Hepatocyte (in vitro differentiated cells): ENCODE measurements around the gene HIBADH.

ENCODE experiments used
- EZH2 ChIP-seq: fragments of 200-600 bp; sonication (generic); IDR thresholded peaks from 2 replicates; pipeline ENCODE4 v1.6.1; 2016; ENCODE audit warnings: antibody characterized with exemption, mild to moderate bottlenecking, borderline replicate concordance
- TF ChIP-seq, protein P1 (sequence below): fragments of 200-600 bp; sonication (generic); IDR thresholded peaks from 2 replicates; pipeline ENCODE4 v1.5.1; 2016; ENCODE audit warnings: antibody characterized with exemption, mild to moderate bottlenecking; ENCODE audit not compliant: poor library complexity

DNA sequence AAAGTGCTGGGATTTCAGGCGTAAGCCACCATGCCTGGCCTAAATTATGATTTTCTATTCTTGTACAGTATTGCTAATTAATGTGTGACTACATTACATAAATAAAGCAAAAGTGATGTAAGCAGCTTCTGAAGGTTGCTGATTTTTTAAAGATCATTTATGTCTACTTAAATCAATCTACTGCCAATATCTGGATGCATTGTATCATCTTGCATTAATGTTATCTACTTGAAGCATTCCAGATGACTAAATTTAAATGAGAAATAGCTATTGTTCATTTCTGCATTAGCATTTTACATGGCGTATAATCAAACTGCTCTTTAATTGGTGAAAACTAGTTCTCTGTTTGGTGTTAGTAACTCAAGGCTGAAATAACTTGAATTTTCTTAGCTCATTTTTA lies 37.1 kb upstream of the HIBADH start:
- no peak for TF ChIP-seq EZH2
- TF ChIP-seq, protein P1, sequence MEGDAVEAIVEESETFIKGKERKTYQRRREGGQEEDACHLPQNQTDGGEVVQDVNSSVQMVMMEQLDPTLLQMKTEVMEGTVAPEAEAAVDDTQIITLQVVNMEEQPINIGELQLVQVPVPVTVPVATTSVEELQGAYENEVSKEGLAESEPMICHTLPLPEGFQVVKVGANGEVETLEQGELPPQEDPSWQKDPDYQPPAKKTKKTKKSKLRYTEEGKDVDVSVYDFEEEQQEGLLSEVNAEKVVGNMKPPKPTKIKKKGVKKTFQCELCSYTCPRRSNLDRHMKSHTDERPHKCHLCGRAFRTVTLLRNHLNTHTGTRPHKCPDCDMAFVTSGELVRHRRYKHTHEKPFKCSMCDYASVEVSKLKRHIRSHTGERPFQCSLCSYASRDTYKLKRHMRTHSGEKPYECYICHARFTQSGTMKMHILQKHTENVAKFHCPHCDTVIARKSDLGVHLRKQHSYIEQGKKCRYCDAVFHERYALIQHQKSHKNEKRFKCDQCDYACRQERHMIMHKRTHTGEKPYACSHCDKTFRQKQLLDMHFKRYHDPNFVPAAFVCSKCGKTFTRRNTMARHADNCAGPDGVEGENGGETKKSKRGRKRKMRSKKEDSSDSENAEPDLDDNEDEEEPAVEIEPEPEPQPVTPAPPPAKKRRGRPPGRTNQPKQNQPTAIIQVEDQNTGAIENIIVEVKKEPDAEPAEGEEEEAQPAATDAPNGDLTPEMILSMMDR = no peak
